Fibroblast of lung (primary cell): ENCODE data around the gene RANBP3.

Source experiments
- CTCF ChIP-seq, 2 donors: IDR thresholded peaks in 1 of 2; conservative IDR thresholded peaks in 1 of 2; 1 replicate in 1 of 2; 2 replicates in 1 of 2; pipeline ENCODE4 v1.5.1; 2011 to 2012; ENCODE audit warnings: low read length in 2 of 2, control low read depth in 1 of 2, inconsistent platforms in 1 of 2, low read depth in 1 of 2, mild to moderate bottlenecking in 1 of 2
- EZH2 ChIP-seq: IDR thresholded peaks from 2 replicates; pipeline ENCODE4 v1.5.1; 2012; ENCODE audit warnings: low read length, control low read depth, mild to moderate bottlenecking; ENCODE audit errors: missing control alignments

GRCh38 chr19:5976768-5977167 is 1.2 kb downstream of the RANBP3 start:
- no peak for TF ChIP-seq CTCF (conservative IDR thresholded peaks at IDR 0.05 in 1 of 2, IDR thresholded peaks at IDR 0.05 in 1 of 2; ENCODE audit: low read depth in 1 of 2, low read length in 2 of 2)
- no peak for TF ChIP-seq EZH2
